Stimulated activated CD8-positive, alpha-beta memory T cell treated with anti-CD3 and anti-CD28 coated beads, Interleukin-12 subunit alpha, Interleukin-12 subunit beta, amount 100 ng/mL, for 1 hour (primary cell): ENCODE data around the gene ADGRF1.
"Not testable (repeated sequence)": the region's sequence is repeated elsewhere in the genome, so short reads cannot be mapped to it uniquely, and the experiment has no call there.

Experiments used
- DNase-seq: peaks from one replicate; pipeline ENCODE4 v3.0.0-alpha.2; 2020; ENCODE audit warnings: low read depth

The ADGRF1 gene

GRCh38 chr6:47042275-47042791, at the start of gene ADGRF1:
Gene ADGRF1 (minus strand): TSS chr6:47042332. CDS start chr6:47029061, 13,271 bp downstream.
- no peak for DNase-seq

GRCh38 chr6:47090881-47091280, 48.7 kb upstream of the ADGRF1 start:
- DNase-seq, result no peak

GRCh38 chr6:47089473-47089872, 47.3 kb upstream of the ADGRF1 start:
- not testable (repeated sequence) for DNase-seq

GRCh38 chr6:47086051-47086770, 44.1 kb upstream of the ADGRF1 start:
- no peak for DNase-seq

GRCh38 chr6:47084610-47085009, 42.5 kb upstream of the ADGRF1 start:
- DNase-seq, result no peak

- no peak for DNase-seq
Measured at GRCh38 chr6:47083586-47084047, 41.5 kb upstream of the ADGRF1 start.

- DNase-seq, result no peak
Measured at GRCh38 chr6:47080083-47080596, 38.0 kb upstream of the ADGRF1 start.

GRCh38 chr6:47079638-47080037, 37.5 kb upstream of the ADGRF1 start:
- no peak for DNase-seq

- no peak for DNase-seq
Measured at GRCh38 chr6:47078991-47079390, 36.9 kb upstream of the ADGRF1 start.

- DNase-seq, result no peak
Measured at GRCh38 chr6:47076422-47077344, 34.6 kb upstream of the ADGRF1 start.

GRCh38 chr6:47075741-47076421, 33.7 kb upstream of the ADGRF1 start:
- no peak for DNase-seq

GRCh38 chr6:47075168-47075567, 33.0 kb upstream of the ADGRF1 start:
- no peak for DNase-seq

- no peak for DNase-seq
Measured at GRCh38 chr6:47073125-47074110, 31.3 kb upstream of the ADGRF1 start.

- DNase-seq, result no peak
Measured at GRCh38 chr6:47072667-47073066, 30.5 kb upstream of the ADGRF1 start.

- no peak for DNase-seq
Measured at GRCh38 chr6:47071681-47072080, 29.5 kb upstream of the ADGRF1 start.

GRCh38 chr6:47070461-47070860, 28.3 kb upstream of the ADGRF1 start:
- DNase-seq, result no peak

GRCh38 chr6:47069156-47069555, 27.0 kb upstream of the ADGRF1 start:
- DNase-seq, result no peak

GRCh38 chr6:47066418-47066817, 24.3 kb upstream of the ADGRF1 start:
- DNase-seq, result no peak

- DNase-seq, result no peak
Measured at GRCh38 chr6:47064274-47064673, 22.1 kb upstream of the ADGRF1 start.

GRCh38 chr6:47062346-47062745, 20.2 kb upstream of the ADGRF1 start:
- no peak for DNase-seq
